Osteocyte (in vitro differentiated cells): ENCODE measurements around the gene ANLN. TPM values are rescaled to one million over a fixed set of nuclear protein-coding genes. Genes with fewer than 3 reads are reported as not detected.

ENCODE experiments used
- DNase-seq: peaks from one replicate; pipeline ENCODE4 v3.0.0; 2021; ENCODE audit warnings: mixed read lengths; ENCODE audit not compliant: unreplicated experiment; ENCODE audit errors: extremely low spot score
- H3K27ac Mint-ChIP-seq: one replicate; pipeline ENCODE4 v1.8.0; 2021; ENCODE audit warnings: mild to moderate bottlenecking, mixed read lengths; ENCODE audit not compliant: unreplicated experiment
- H3K27me3 Mint-ChIP-seq: one replicate; pipeline ENCODE4 v1.8.0; 2021; ENCODE audit warnings: mixed read lengths; ENCODE audit not compliant: unreplicated experiment
- H3K36me3 Mint-ChIP-seq: one replicate; pipeline ENCODE4 v1.8.0; 2021; ENCODE audit warnings: mixed read lengths; ENCODE audit not compliant: unreplicated experiment
- H3K4me1 Mint-ChIP-seq: one replicate; pipeline ENCODE4 v1.8.0; 2021; ENCODE audit warnings: mixed read lengths; ENCODE audit not compliant: unreplicated experiment
- H3K4me3 Mint-ChIP-seq: one replicate; pipeline ENCODE4 v1.8.0; 2021; ENCODE audit warnings: mild to moderate bottlenecking, moderate library complexity, mixed read lengths; ENCODE audit not compliant: unreplicated experiment
- H3K9me3 Mint-ChIP-seq: one replicate; pipeline ENCODE4 v1.8.0; 2021; ENCODE audit warnings: mixed read lengths; ENCODE audit not compliant: unreplicated experiment
- total RNA-seq: library from RNA; stranded (reverse); gene quantifications from 2 replicates; pipeline ENCODE4 v1.2.1, GENCODE V29; 2021
- TF ChIP-seq, protein P1 (sequence below): fragments of 200-600 bp; sonication (generic); IDR thresholded peaks from 2 replicates; pipeline ENCODE4 v1.5.0; 2021; ENCODE audit warnings: antibody characterized with exemption, mild to moderate bottlenecking, moderate library complexity

The ANLN gene
- total RNA-seq, 1 donor from 2014 or later, result 37.6 TPM

- no peaks in the 10 kb centered on the region for H3K9me3 Mint-ChIP-seq
- no peaks in the 10 kb centered on the region for H3K36me3 Mint-ChIP-seq
- H3K4me1 Mint-ChIP-seq, result no peaks in the 10 kb centered on the region
- TF ChIP-seq, protein P1, sequence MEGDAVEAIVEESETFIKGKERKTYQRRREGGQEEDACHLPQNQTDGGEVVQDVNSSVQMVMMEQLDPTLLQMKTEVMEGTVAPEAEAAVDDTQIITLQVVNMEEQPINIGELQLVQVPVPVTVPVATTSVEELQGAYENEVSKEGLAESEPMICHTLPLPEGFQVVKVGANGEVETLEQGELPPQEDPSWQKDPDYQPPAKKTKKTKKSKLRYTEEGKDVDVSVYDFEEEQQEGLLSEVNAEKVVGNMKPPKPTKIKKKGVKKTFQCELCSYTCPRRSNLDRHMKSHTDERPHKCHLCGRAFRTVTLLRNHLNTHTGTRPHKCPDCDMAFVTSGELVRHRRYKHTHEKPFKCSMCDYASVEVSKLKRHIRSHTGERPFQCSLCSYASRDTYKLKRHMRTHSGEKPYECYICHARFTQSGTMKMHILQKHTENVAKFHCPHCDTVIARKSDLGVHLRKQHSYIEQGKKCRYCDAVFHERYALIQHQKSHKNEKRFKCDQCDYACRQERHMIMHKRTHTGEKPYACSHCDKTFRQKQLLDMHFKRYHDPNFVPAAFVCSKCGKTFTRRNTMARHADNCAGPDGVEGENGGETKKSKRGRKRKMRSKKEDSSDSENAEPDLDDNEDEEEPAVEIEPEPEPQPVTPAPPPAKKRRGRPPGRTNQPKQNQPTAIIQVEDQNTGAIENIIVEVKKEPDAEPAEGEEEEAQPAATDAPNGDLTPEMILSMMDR, result no peak
- H3K27me3 Mint-ChIP-seq, result no peaks in the 10 kb centered on the region
- H3K4me3 Mint-ChIP-seq, result no peak overlapping the region
- no peak overlapping the region for H3K27ac Mint-ChIP-seq
- DNase-seq, result no peak
Observed at GRCh38 chr7:36456138-36456537, 66.5 kb downstream of the ANLN start.

DNA sequence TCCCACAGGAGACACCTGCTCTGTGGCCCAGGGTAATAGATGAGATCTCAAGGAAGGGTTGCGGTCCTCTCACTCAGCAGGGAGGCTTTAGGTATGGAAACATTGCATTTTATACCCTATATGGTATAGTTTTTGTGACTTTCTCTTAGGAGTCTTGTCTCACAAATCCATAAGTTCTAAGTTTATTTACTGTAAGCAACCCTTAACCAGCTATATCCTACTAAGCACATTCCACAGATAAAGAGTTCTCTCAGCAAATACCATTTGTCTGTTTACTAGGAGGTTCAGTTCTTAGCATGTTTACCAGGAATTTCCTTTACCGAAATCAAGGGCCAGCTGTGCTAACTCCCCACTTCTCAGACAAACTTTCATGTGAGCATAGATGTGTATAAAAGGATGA, 66.9 kb downstream of the ANLN start:
- no peaks in the 10 kb centered on the region for H3K4me1 Mint-ChIP-seq
- DNase-seq, result no peak

DNA sequence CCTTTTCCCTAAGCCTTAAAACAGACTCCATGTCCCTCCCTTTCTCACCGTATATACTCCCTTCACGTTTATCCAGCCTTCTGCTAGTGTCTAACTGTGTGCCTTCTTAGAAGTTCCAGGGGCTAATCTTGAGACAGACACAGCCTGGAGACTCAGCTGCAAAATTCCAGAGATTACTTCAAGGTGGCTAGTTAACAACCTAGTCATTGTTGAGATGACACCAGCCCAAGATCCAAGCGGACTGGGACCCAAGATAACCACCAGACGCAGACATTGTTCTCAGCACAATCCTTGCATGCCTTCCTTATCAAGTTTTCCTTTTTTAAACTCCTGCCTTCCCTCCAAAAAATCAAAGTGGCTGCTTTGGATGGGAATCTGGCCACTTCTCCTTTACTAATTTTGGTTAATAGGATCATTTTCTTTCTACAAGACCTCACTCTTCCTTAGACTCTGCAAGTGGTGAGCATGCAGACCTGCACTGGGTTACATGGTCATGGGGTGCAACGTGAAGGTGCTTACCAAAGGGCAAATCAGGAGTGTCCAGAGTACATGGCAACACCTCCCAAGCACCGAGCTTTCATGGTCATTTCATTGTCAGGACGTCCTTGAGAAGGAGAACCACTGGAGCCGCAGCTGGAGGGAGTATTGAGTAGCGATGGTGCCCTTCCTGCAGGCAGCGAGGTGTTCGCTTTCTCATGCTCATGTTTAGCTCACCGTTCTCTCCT, 69.7 kb downstream of the ANLN start:
- Mint-ChIP-seq H3K4me3 (no peak overlapping the region), H3K9me3 (no peaks in the 10 kb centered on the region), H3K4me1 (no peaks in the 10 kb centered on the region), H3K27ac (no peak overlapping the region), H3K27me3 (peaks cover 6% of the 10 kb centered on the region), H3K36me3 (peaks cover 3% of the 10 kb centered on the region)
- DNase-seq, result no peak
- TF ChIP-seq, protein P1, result no peak

More for the DNA sequence above, 66.9 kb downstream of the ANLN start:
- Mint-ChIP-seq H3K27ac (no peak overlapping the region), H3K36me3 (no peaks in the 10 kb centered on the region), H3K9me3 (no peaks in the 10 kb centered on the region), H3K4me3 (no peak overlapping the region), H3K27me3 (no peaks in the 10 kb centered on the region)
- TF ChIP-seq, protein P1, result no peak

- H3K36me3 Mint-ChIP-seq, result peaks cover 3% of the 10 kb centered on the region
- H3K9me3 Mint-ChIP-seq, result peaks cover 3% of the 10 kb centered on the region
- DNase-seq, result no peak
- TF ChIP-seq, protein P1, result no peak
- no peak overlapping the region for H3K27ac Mint-ChIP-seq
- H3K27me3 Mint-ChIP-seq, result peaks cover 8% of the 10 kb centered on the region
- H3K4me1 Mint-ChIP-seq, result no peaks in the 10 kb centered on the region
- H3K4me3 Mint-ChIP-seq, result no peak overlapping the region
Observed at GRCh38 chr7:36460811-36461429, 71.3 kb downstream of the ANLN start.

DNA sequence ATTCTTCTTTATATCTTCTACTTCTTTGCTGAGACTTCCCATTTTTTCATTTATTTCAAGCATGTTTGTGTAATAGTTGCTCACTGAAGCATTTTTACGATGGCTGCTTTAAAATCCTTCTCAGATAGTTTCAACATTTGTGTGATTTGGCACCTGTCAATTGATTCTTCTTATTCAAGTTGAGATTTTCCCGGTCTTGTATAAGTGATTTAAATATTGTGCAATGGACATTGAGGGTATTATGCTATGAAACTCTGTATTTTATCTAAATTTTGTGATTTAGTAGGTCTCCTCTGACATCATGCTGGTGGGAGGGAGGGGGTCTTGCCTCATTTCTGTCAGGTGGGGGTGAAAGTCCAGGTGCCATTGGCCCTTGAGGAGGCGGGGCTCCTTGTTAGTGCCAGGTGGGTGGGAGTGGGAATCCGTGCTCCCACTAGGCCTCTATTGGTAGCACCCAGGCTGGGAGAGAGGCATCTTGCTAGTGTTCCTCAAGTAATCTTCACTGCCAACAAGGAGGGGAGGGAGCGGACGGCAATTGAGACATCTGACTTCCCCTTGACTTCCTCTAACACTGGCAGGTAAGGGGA, 73.0 kb downstream of the ANLN start:
- Mint-ChIP-seq H3K4me1 (no peaks in the 10 kb centered on the region), H3K36me3 (peaks cover 3% of the 10 kb centered on the region), H3K9me3 (peaks cover 3% of the 10 kb centered on the region), H3K4me3 (no peak overlapping the region), H3K27me3 (peaks cover 8% of the 10 kb centered on the region), H3K27ac (no peak overlapping the region)
- TF ChIP-seq, protein P1, result no peak
- DNase-seq, result no peak
